ENCODE measurements around the gene TMC6.
"Not testable (repeated sequence)": the region's sequence is repeated elsewhere in the genome, so short reads cannot be mapped to it uniquely, and the experiment has no call there.

The TMC6 gene

GRCh38 chr17:78154903-78155811 lies 26.6 kb upstream of the TMC6 start:
- DNase-seq, result peak; percentile 51

GRCh38 chr17:78151514-78152008 lies 23.0 kb upstream of the TMC6 start:
- no peak for DNase-seq

GRCh38 chr17:78148286-78149016 lies 19.9 kb upstream of the TMC6 start:
- no peak for DNase-seq

- DNase-seq, result no peak
Measured at GRCh38 chr17:78147315-78147998, 18.9 kb upstream of the TMC6 start.

- DNase-seq, result no peak
Measured at GRCh38 chr17:78146881-78147280, 18.3 kb upstream of the TMC6 start.

- DNase-seq, result no peak
Measured at GRCh38 chr17:78146471-78146869, 17.9 kb upstream of the TMC6 start.

GRCh38 chr17:78144736-78145641 lies 16.4 kb upstream of the TMC6 start:
- no peak for DNase-seq

GRCh38 chr17:78144147-78144719 lies 15.7 kb upstream of the TMC6 start:
- DNase-seq, result no peak

GRCh38 chr17:78143214-78144146 lies 14.9 kb upstream of the TMC6 start:
- no peak for DNase-seq

GRCh38 chr17:78142119-78142861 lies 13.7 kb upstream of the TMC6 start:
- DNase-seq, result no peak

- DNase-seq, result no peak
Measured at GRCh38 chr17:78141437-78142118, 13.0 kb upstream of the TMC6 start.

- peak; percentile 99 for DNase-seq
Measured at GRCh38 chr17:78140169-78141051, 11.9 kb upstream of the TMC6 start.

GRCh38 chr17:78139861-78140168 lies 11.3 kb upstream of the TMC6 start:
- not testable (repeated sequence) for DNase-seq

- no peak for DNase-seq
Measured at GRCh38 chr17:78138204-78139060, 9.9 kb upstream of the TMC6 start.

- DNase-seq, result peak; percentile 62
Measured at GRCh38 chr17:78137392-78138203, 9.0 kb upstream of the TMC6 start.

GRCh38 chr17:78135858-78136500 lies 7.4 kb upstream of the TMC6 start:
- DNase-seq, result no peak
